Esophagus muscularis mucosa (tissue), 4 donors: ENCODE data around the gene DIP2C. TPM values are rescaled to one million over a fixed set of nuclear protein-coding genes. Genes with fewer than 3 reads are reported as not detected.
A peak's percentile ranks its signal among the peaks of the same experiment; 100 is the strongest.

Experiments
- DNase-seq: peaks from one replicate; pipeline ENCODE4 v3.0.0-alpha.2; 2017; ENCODE audit errors: extremely low spot score
- H3K27ac ChIP-seq, 4 donors: fragments of 200-600 bp; sonication (generic); replicated peaks in 1 of 4; 1 replicate in 3 of 4; 2 replicates in 1 of 4; pipeline ENCODE4 v1.5.1; 2016 to 2019; ENCODE audit warnings: mild to moderate bottlenecking in 1 of 4
- H3K27me3 ChIP-seq, 4 donors: fragments of 200-600 bp; sonication (generic); one replicate each; pipeline versions ENCODE4 v1.5.1 to v1.6.0; 2016 to 2019
- H3K36me3 ChIP-seq, 4 donors: fragments of 200-600 bp; sonication (generic); one replicate each; pipeline ENCODE4 v1.5.1; 2016 to 2019
- H3K4me1 ChIP-seq, 4 donors: fragments of 200-600 bp; sonication (generic); one replicate each; pipeline ENCODE4 v1.5.1; 2016 to 2019
- H3K4me3 ChIP-seq, 4 donors: fragments of 200-600 bp; sonication (generic); 1 replicate in 2 of 4; 2 replicates in 2 of 4; pipeline ENCODE4 v1.5.1; 2016 to 2019; ENCODE audit warnings: mild to moderate bottlenecking in 4 of 4, moderate library complexity in 1 of 4
- H3K9me3 ChIP-seq, 4 donors: fragments of 200-600 bp; sonication (generic); 1 replicate in 3 of 4; 2 replicates in 1 of 4; pipeline ENCODE4 v1.5.1; 2016 to 2019
- CTCF ChIP-seq, 3 experiments: fragments of 200-600 bp in 2 of 3; fragments of 450-650 bp in 1 of 3; sonication (generic) in 2 of 3; IDR thresholded peaks; one replicate each; pipeline ENCODE4 v1.5.1; 2017 to 2019; ENCODE audit warnings: antibody characterized with exemption in 3 of 3, mild to moderate bottlenecking in 2 of 3, moderate library complexity in 1 of 3
- EP300 ChIP-seq: sonication (generic); formaldehyde crosslinking; IDR thresholded peaks from one replicate; pipeline ENCODE4 v1.6.1; 2017; ENCODE audit warnings: antibody characterized with exemption
- POLR2A ChIP-seq: fragments of 450-650 bp; IDR thresholded peaks from one replicate; pipeline ENCODE4 v1.6.1; 2017; ENCODE audit warnings: antibody characterized with exemption, moderate library complexity, mild to moderate bottlenecking, low read depth
- POLR2AphosphoS5 ChIP-seq, 2 donors: sonication (generic); formaldehyde crosslinking; IDR thresholded peaks; one replicate each; pipeline ENCODE4 v1.6.1; 2017; ENCODE audit warnings: antibody characterized with exemption in 2 of 2
- WGBS: methylation state at CpG from one replicate; pipeline ENCODE4 v1.1.5; 2018; 5-methylcytosine and 5-hydroxymethylcytosine counted together
- intact Hi-C: fragments of 100-400 bp; cut with DNase I; formaldehyde crosslinking; loops from one replicate; pipeline ENCODE4 v1.15.1; 2023
- total RNA-seq, 4 donors: library from RNA; depleted of rRNA; stranded (reverse); fragments of >200 nt; gene quantifications; one replicate each; pipeline versions ENCODE4 v1.1.0 to v1.2.1, GENCODE V29; 2016

Gene DIP2C
- total RNA-seq, 4 donors from 2014 or later = 38.6 to 66.4 (median 55.7) TPM

GRCh38 chr10:297567-297966 lies 391.9 kb downstream of the DIP2C start:
- no peak for DNase-seq
- Histone ChIP-seq H3K27ac (peak overlapping the region; percentile 46 to 70 (median 62)), H3K4me3 (peak overlapping the region in 3 of 4 donors; percentile 12 to 18 (median 16)), H3K36me3 (peaks cover 0 to 30% (median 9%) of the 10 kb centered on the region in 4 donors), H3K9me3 (no peaks in the 10 kb centered on the region), H3K4me1 (peaks cover 7 to 20% (median 18%) of the 10 kb centered on the region in 4 donors), H3K27me3 (no peaks in the 10 kb centered on the region)
- intact Hi-C loops = no loop called here
- 29% methylated on average over 6 of the region's 6 CpGs for WGBS
- TF ChIP-seq EP300 (no peak), CTCF (IDR thresholded peaks at IDR 0.05) (no peak), POLR2A (no peak), POLR2AphosphoS5 (IDR thresholded peaks at IDR 0.05) (no peak)

- H3K4me1 ChIP-seq = peaks cover 7 to 20% (median 18%) of the 10 kb centered on the region in 4 donors
- H3K9me3 ChIP-seq = no peaks in the 10 kb centered on the region
- TF ChIP-seq POLR2AphosphoS5 (IDR thresholded peaks at IDR 0.05) (no peak), EP300 (no peak), CTCF (IDR thresholded peaks at IDR 0.05) (no peak), POLR2A (no peak)
- no peak overlapping the region for H3K4me3 ChIP-seq
- WGBS = 78% methylated on average over 4 of the region's 4 CpGs
- peaks cover 0 to 43% (median 26%) of the 10 kb centered on the region in 4 donors for H3K36me3 ChIP-seq
- no peaks in the 10 kb centered on the region for H3K27me3 ChIP-seq
- no peak for DNase-seq
- H3K27ac ChIP-seq = no peak overlapping the region
- intact Hi-C loops = no loop called here
Observed at GRCh38 chr10:293636-294035, 395.8 kb downstream of the DIP2C start.

GRCh38 chr10:290026-290725 lies 399.3 kb downstream of the DIP2C start:
- H3K36me3 ChIP-seq = peaks cover 0 to 60% (median 44%) of the 10 kb centered on the region in 4 donors
- DNase-seq = no peak
- no peak overlapping the region for H3K4me3 ChIP-seq
- H3K27me3 ChIP-seq = no peaks in the 10 kb centered on the region
- intact Hi-C loops = no loop called here
- H3K9me3 ChIP-seq = no peaks in the 10 kb centered on the region
- WGBS = 94% methylated on average over 17 of the region's 17 CpGs
- H3K27ac ChIP-seq = no peak overlapping the region
- H3K4me1 ChIP-seq = peaks cover 0 to 17% (median 12%) of the 10 kb centered on the region in 4 donors
- TF ChIP-seq POLR2AphosphoS5 (IDR thresholded peaks at IDR 0.05) (no peak), CTCF (IDR thresholded peaks at IDR 0.05) (no peak), POLR2A (no peak), EP300 (no peak)

GRCh38 chr10:289581-289980 lies 399.9 kb downstream of the DIP2C start:
- Histone ChIP-seq H3K27me3 (no peaks in the 10 kb centered on the region), H3K27ac (no peak overlapping the region), H3K36me3 (peaks cover 0 to 66% (median 50%) of the 10 kb centered on the region in 4 donors), H3K9me3 (no peaks in the 10 kb centered on the region), H3K4me3 (no peak overlapping the region), H3K4me1 (peaks cover 0 to 17% (median 12%) of the 10 kb centered on the region in 4 donors)
- no peak for DNase-seq
- TF ChIP-seq EP300 (no peak), POLR2A (no peak), CTCF (IDR thresholded peaks at IDR 0.05) (no peak), POLR2AphosphoS5 (IDR thresholded peaks at IDR 0.05) (no peak)
- WGBS = 94% methylated on average over 3 of the region's 9 CpGs
- intact Hi-C loops = no loop called here
